AG04450 (cell line): ENCODE data around the gene HGD. TPM values are rescaled to one million over a fixed set of nuclear protein-coding genes. Genes with fewer than 3 reads are reported as not detected.

Source experiments
- CTCF ChIA-PET: fragments of 300-600, 350-600 bp; formaldehyde crosslinking; extraction: SDS; loops from one replicate; lab custom pipeline; 2022; ENCODE audit warnings: antibody characterized with exemption, inconsistent platforms; lab: Charles Lee
- POLR2A ChIA-PET: fragments of 350-600 bp; formaldehyde crosslinking; extraction: SDS; loops from one replicate; lab custom pipeline; 2021; ENCODE audit warnings: antibody characterized with exemption, inconsistent platforms; lab: Yijun Ruan, JAX
- DNase-seq: peaks from one replicate; pipeline ENCODE4 v3.0.0-alpha.2; 2011; ENCODE audit warnings: low read depth, low spot score
- H3K27ac ChIP-seq: one replicate; pipeline ENCODE4 v1.5.1; 2012; ENCODE audit warnings: low read depth, low read length, control low read depth
- H3K27me3 ChIP-seq: one replicate; pipeline ENCODE4 v1.6.0; 2012; ENCODE audit warnings: low read length; ENCODE audit not compliant: control insufficient read depth, insufficient read depth
- H3K4me3 ChIP-seq: 2 replicates; pipeline ENCODE4 v1.5.1; 2011; ENCODE audit warnings: mild to moderate bottlenecking, low read depth, low read length, control low read depth
- H3K9me3 ChIP-seq: 2 replicates; pipeline ENCODE4 v1.5.1; 2012; ENCODE audit warnings: low read length; ENCODE audit not compliant: control insufficient read depth, insufficient read depth
- CTCF ChIP-seq: IDR thresholded peaks from 2 replicates; pipeline ENCODE4 v1.5.1; 2011; ENCODE audit warnings: low read depth, low read length, control low read depth, inconsistent platforms
- polyA plus RNA-seq: library from polyadenylated mRNA; depleted of rRNA; stranded (reverse); fragments of >200 nt; gene quantifications from 2 replicates; pipeline ENCODE4 v1.2.3, GENCODE V29; 2011

HGD gene
- polyA plus RNA-seq, 1 experiment: 0.14 TPM

GRCh38 chr3:120670576-120670975 lies 11.5 kb downstream of the HGD start:
- POLR2A ChIA-PET: no interaction called here
- Histone ChIP-seq H3K4me3 (no peak overlapping the region), H3K27ac (no peak overlapping the region), H3K27me3 (no peaks in the 10 kb centered on the region), H3K9me3 (no peaks in the 10 kb centered on the region)
- no peak for DNase-seq
- no peak for TF ChIP-seq CTCF
- CTCF ChIA-PET: no interaction called here

GRCh38 chr3:120664926-120665325 lies 17.1 kb downstream of the HGD start:
- H3K27ac ChIP-seq: no peak overlapping the region
- no peak for DNase-seq
- no peak overlapping the region for H3K4me3 ChIP-seq
- POLR2A ChIA-PET: no interaction called here
- no peak for TF ChIP-seq CTCF
- CTCF ChIA-PET: interaction anchor here (0.6 kb wide), 1 partner anchor 34 kb away, joined by 3 read pairs; no protein-coding TSS in a partner anchor
- H3K27me3 ChIP-seq: peaks cover 2% of the 10 kb centered on the region
- no peaks in the 10 kb centered on the region for H3K9me3 ChIP-seq

GRCh38 chr3:120661945-120662344 lies 20.1 kb downstream of the HGD start:
- no peak overlapping the region for H3K27ac ChIP-seq
- ChIA-PET CTCF (interaction anchor here (1.3 kb wide), 1 partner anchor 19 kb away, joined by 3 read pairs; no protein-coding TSS in a partner anchor), POLR2A (no interaction called here)

GRCh38 chr3:120661106-120661905 lies 20.7 kb downstream of the HGD start:
- no peak for TF ChIP-seq CTCF
- no peak for DNase-seq
- CTCF ChIA-PET: interaction anchor here (1.3 kb wide), 1 partner anchor 19 kb away, joined by 3 read pairs; no protein-coding TSS in a partner anchor
- H3K27me3 ChIP-seq: peaks cover 2% of the 10 kb centered on the region
- no peak overlapping the region for H3K4me3 ChIP-seq
- POLR2A ChIA-PET: no interaction called here
- H3K27ac ChIP-seq: no peak overlapping the region
- H3K9me3 ChIP-seq: no peaks in the 10 kb centered on the region

More at GRCh38 chr3:120661945-120662344, 20.1 kb downstream of the HGD start:
- no peaks in the 10 kb centered on the region for H3K9me3 ChIP-seq
- no peak for DNase-seq
- H3K27me3 ChIP-seq: peaks cover 2% of the 10 kb centered on the region
- TF ChIP-seq CTCF: no peak
- no peak overlapping the region for H3K4me3 ChIP-seq

GRCh38 chr3:120659834-120660233 lies 22.2 kb downstream of the HGD start:
- DNase-seq: no peak
- H3K4me3 ChIP-seq: no peak overlapping the region
- H3K27ac ChIP-seq: no peak overlapping the region
- no peak for TF ChIP-seq CTCF
- POLR2A ChIA-PET: no interaction called here
- H3K9me3 ChIP-seq: no peaks in the 10 kb centered on the region
- CTCF ChIA-PET: no interaction called here
- H3K27me3 ChIP-seq: peaks cover 2% of the 10 kb centered on the region
